Measurements from ENCODE around the gene KRTAP10-6.
"Not testable (repeated sequence)": the region's sequence is repeated elsewhere in the genome, so short reads cannot be mapped to it uniquely, and the experiment has no call there.

The KRTAP10-6 gene

GRCh38 chr21:44575307-44576024 lies 16.8 kb downstream of the KRTAP10-6 start:
- no peak for DNase-seq

- no peak for DNase-seq
Measured at GRCh38 chr21:44574457-44575306, 17.6 kb downstream of the KRTAP10-6 start.

- not testable (repeated sequence) for DNase-seq
Measured at GRCh38 chr21:44573630-44574456, 18.5 kb downstream of the KRTAP10-6 start, which contains the start of gene KRTAP10-4. Gene KRTAP10-4 (plus strand): TSS chr21:44573729. CDS start chr21:44573759, 30 bp downstream.

- DNase-seq, result no peak
Measured at GRCh38 chr21:44572959-44573583, 19.2 kb downstream of the KRTAP10-6 start.

GRCh38 chr21:44571844-44572782 lies 20.2 kb downstream of the KRTAP10-6 start:
- no peak for DNase-seq

GRCh38 chr21:44571296-44571695 lies 21.0 kb downstream of the KRTAP10-6 start:
- no peak for DNase-seq

GRCh38 chr21:44569861-44570517 lies 22.3 kb downstream of the KRTAP10-6 start:
- DNase-seq, result no peak

GRCh38 chr21:44568667-44569556 lies 23.4 kb downstream of the KRTAP10-6 start:
- no peak for DNase-seq

GRCh38 chr21:44568261-44568660 lies 24.0 kb downstream of the KRTAP10-6 start:
- DNase-seq, result no peak

GRCh38 chr21:44567481-44568171 lies 24.7 kb downstream of the KRTAP10-6 start:
- no peak for DNase-seq

- no peak for DNase-seq
Measured at GRCh38 chr21:44566403-44566802, 25.9 kb downstream of the KRTAP10-6 start.

- no peak for DNase-seq
Measured at GRCh38 chr21:44564886-44565598, 27.3 kb downstream of the KRTAP10-6 start.

- DNase-seq, result no peak
Measured at GRCh38 chr21:44564099-44564498, 28.2 kb downstream of the KRTAP10-6 start.

- no peak for DNase-seq
Measured at GRCh38 chr21:44558695-44559094, 33.6 kb downstream of the KRTAP10-6 start, which contains the start of gene KRTAP10-3. Gene KRTAP10-3 (minus strand): TSS chr21:44558795. CDS start chr21:44558715, 80 bp downstream.

GRCh38 chr21:44558329-44558675 lies 34.0 kb downstream of the KRTAP10-6 start:
- not testable (repeated sequence) for DNase-seq

GRCh38 chr21:44557491-44558328 lies 34.6 kb downstream of the KRTAP10-6 start:
- no peak for DNase-seq

- DNase-seq, result no peak
Measured at GRCh38 chr21:44556879-44557278, 35.4 kb downstream of the KRTAP10-6 start.

All from NCI-H510A (cell line).